NB4 (cell line): Measurements from ENCODE around the gene TRMT61B.

Source experiments
- DNase-seq: peaks from one replicate; pipeline ENCODE4 v3.0.0; 2010; ENCODE audit warnings: low read depth
- H3K4me3 ChIP-seq: one replicate; pipeline ENCODE4 v1.5.1; 2011; ENCODE audit warnings: mild to moderate bottlenecking, low read depth, low read length, moderate library complexity
- MYC ChIP-seq: IDR thresholded peaks from 2 replicates; pipeline ENCODE4 v1.6.1; 2011; ENCODE audit warnings: low read depth, low read length
- POLR2A ChIP-seq: IDR thresholded peaks from 2 replicates; pipeline ENCODE4 v1.6.1; 2011; ENCODE audit warnings: mild to moderate bottlenecking; ENCODE audit not compliant: insufficient read length; ENCODE audit errors: extremely low read depth
- TF ChIP-seq, protein P1 (sequence below): IDR thresholded peaks from 2 replicates; pipeline ENCODE4 v1.6.1; 2011; ENCODE audit warnings: low read depth, low read length
- TF ChIP-seq, protein P2 (sequence below): IDR thresholded peaks from one replicate; pipeline ENCODE4 v1.5.1; 2012; ENCODE audit warnings: low read depth, low read length

TRMT61B gene

DNA sequence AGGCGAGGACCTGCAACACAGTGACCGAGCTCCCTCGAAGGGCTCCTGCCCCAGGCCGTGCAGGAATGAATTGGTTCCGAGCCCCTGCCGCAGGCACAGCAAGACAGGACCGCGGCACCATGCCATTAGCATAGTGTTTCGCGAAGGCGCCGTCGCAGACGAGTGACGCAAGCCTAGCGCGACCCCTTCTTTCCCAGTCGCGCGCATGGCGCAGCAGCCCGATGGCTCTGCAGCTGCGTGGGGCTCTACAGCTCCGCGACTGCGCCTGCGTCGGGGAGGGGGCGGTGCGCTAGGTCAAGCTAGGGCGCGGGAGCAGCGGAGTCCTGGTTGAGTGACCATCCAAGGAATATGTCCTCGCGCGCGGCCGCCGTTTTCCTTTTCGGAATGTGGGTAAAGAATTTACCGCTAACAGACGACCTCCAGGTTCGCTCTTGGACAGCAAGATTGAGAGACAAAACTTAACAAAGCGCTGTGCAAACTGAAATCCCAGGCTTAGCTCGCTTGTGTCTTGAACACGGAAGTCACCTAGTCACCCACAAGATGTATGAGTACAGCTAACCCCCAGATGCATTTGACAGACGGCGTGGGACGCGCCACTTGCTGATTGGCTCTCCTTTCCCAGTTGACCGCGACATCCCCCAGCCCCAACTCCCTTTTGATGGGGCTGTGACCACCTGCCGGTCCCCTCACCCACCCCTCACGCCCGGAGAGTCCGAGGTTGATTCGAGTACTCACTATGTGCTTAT lies at the start of gene TRMT61B:
TRMT61B (minus strand) TSS at position 164 of the 746 bp plus-strand sequence; CDS start at position 132, 32 bp downstream.
- TF ChIP-seq, protein P1, sequence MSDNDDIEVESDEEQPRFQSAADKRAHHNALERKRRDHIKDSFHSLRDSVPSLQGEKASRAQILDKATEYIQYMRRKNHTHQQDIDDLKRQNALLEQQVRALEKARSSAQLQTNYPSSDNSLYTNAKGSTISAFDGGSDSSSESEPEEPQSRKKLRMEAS = peak; percentile 92
- TF ChIP-seq POLR2A (peak; percentile 97), MYC (peak; percentile 99)
- TF ChIP-seq, protein P2, sequence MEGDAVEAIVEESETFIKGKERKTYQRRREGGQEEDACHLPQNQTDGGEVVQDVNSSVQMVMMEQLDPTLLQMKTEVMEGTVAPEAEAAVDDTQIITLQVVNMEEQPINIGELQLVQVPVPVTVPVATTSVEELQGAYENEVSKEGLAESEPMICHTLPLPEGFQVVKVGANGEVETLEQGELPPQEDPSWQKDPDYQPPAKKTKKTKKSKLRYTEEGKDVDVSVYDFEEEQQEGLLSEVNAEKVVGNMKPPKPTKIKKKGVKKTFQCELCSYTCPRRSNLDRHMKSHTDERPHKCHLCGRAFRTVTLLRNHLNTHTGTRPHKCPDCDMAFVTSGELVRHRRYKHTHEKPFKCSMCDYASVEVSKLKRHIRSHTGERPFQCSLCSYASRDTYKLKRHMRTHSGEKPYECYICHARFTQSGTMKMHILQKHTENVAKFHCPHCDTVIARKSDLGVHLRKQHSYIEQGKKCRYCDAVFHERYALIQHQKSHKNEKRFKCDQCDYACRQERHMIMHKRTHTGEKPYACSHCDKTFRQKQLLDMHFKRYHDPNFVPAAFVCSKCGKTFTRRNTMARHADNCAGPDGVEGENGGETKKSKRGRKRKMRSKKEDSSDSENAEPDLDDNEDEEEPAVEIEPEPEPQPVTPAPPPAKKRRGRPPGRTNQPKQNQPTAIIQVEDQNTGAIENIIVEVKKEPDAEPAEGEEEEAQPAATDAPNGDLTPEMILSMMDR = no peak
- peak; percentile 98 for DNase-seq
- peak within 1 kb of the TSS; percentile 95 for H3K4me3 ChIP-seq

DNA sequence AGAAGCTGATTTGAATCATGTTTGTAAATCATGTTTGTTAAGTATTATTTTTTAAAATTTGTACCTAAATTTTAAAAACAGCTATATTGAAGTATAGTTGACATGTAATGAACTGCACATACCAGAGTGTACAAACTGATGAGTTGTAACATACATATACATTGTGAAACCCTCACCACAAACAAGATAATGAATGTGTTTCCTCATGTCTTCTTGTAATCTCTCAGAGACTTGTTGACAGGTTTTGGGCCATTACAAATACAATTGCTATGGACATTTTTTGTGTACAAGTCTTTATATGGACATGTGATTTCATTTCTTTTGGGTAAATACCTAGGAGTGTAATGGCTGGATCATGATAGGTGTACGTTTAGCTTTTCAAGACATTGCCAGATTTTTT lies 45.8 kb upstream of the TRMT61B start:
- peak; percentile 37 for DNase-seq
- no peak for TF ChIP-seq POLR2A
- TF ChIP-seq, protein P1 = no peak
- no peak for TF ChIP-seq MYC
- TF ChIP-seq, protein P2 = no peak
- H3K4me3 ChIP-seq = no peak overlapping the region

DNA sequence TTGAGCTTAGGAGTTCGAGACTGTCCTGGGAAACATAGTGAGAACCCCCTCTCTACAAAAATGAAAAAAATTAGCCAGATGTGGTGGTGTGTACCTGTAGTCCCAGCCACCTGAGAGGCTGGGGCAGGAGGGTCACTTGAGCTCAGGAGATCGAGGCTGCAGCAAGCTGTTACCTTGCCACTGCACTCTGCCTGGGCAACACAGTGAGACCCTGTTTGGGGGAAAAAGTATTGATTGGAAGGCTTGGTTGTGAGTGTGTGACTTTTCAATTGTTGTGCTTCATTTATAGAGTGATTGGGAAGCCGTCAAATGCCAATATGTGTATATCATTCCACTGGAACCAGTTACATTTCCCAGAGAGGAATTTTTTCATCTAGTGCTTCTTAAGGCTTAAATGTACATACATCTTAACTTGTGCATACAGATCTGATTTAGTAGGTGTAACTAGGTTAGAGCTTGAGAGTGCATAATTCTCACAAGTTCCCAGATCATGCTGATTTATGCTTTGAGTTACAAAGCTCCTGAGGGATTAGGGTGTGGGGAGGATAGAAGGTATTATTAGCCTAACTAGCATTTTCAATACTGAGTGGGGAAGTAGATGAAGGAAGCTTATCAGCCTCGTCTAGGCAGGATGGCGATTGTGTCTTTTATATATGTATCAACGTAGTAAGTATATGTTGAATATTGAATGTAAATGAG lies 39.7 kb upstream of the TRMT61B start:
- TF ChIP-seq, protein P2 = no peak
- TF ChIP-seq, protein P1 = no peak
- no peak overlapping the region for H3K4me3 ChIP-seq
- DNase-seq = no peak

DNA sequence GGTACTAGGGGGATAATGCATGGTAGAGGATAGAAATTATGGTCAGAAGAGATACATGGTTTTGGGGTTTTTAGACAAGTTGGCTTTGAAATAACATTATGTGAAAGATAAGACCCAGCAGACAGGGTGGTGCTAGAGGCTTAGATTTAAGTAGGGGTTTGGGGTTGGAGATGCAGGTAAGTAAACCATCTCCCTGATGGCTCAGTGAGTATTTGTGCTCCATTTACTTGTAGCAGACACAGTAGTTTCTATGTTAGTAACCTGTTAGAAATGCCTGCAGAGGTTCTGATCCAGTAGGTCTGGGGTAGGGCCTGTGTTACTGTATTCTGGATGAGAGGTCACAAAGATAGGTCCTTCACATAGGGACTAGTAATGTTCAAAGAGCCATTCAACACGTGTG lies 38.1 kb upstream of the TRMT61B start:
- no peak for DNase-seq
- no peak for TF ChIP-seq POLR2A
- no peak for TF ChIP-seq MYC
- TF ChIP-seq, protein P1 = no peak
- no peak overlapping the region for H3K4me3 ChIP-seq

DNA sequence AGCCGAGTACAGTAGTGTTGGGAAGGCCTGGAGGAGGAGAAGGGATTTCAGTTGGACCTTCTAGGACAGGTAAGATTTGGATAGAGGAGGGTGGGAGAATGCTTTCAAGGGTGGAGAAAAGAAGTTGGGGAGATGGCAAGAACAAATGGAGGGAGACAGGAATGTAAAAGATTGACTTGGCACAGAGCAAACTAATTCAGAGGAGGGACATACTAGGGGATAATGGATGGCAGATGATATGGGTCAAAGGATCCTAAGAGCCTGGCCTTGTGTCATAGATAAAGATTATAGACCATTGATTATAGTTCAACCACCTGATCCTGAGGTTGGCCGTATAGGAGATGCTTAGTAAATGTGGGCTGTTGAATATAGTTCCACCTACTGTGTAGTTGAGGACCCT lies 36.7 kb upstream of the TRMT61B start:
- no peak for DNase-seq
- TF ChIP-seq, protein P2 = no peak
- TF ChIP-seq MYC (no peak), POLR2A (no peak)
- TF ChIP-seq, protein P1 = no peak
- no peak overlapping the region for H3K4me3 ChIP-seq

DNA sequence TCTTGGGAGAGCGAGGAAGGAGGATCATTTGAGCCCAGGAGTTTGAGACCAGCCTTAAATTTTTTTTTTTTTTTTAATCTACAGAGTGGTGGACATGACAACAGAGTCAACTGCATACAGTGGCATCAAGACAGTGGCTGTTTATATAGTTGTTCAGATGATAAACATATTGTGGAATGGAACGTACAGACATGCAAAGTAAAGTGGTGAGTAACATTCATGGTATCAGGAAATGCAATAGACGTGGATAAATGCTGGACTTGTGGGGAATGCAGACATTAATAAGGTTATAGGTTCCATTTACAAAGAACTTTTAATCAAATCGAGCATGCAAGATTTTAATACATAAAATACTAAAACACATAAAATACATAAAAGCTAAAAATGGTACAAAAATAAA lies 36.3 kb upstream of the TRMT61B start:
- DNase-seq = no peak
- no peak overlapping the region for H3K4me3 ChIP-seq
- TF ChIP-seq, protein P1 = no peak
- TF ChIP-seq POLR2A = no peak
- TF ChIP-seq, protein P2 = no peak
- TF ChIP-seq MYC = no peak
